A673 (cell line): ENCODE measurements around the gene ZNF595. TPM values are rescaled to one million over a fixed set of nuclear protein-coding genes. Genes with fewer than 3 reads are reported as not detected.
"Not testable (repeated sequence)": the region's sequence is repeated elsewhere in the genome, so short reads cannot be mapped to it uniquely, and the experiment has no call there.

Source experiments
- BruUV-seq: library from RNA; stranded (reverse); fragments of 400-500 nt; replicated peaks from 2 replicates; lab custom pipeline; 2021; lab: Mats Ljungman, UMichigan
- CTCF ChIA-PET: fragments of 300-600 bp; sonication (Branson Sonifier 250); formaldehyde crosslinking; loops from one replicate; lab custom pipeline; 2022; ENCODE audit warnings: antibody characterized with exemption; lab: Charles Lee
- POLR2A ChIA-PET: fragments of 300-600 bp; sonication (Branson Sonifier 250); formaldehyde crosslinking; loops from one replicate; lab custom pipeline; 2022; ENCODE audit warnings: antibody characterized with exemption; ENCODE audit not compliant: low non-redundant PET; lab: Charles Lee
- DNase-seq: peaks from one replicate; pipeline ENCODE4 v3.0.0-alpha.2; 2015; ENCODE audit warnings: low spot score
- H3K27ac ChIP-seq: fragments of 200-600 bp; sonication (generic); 2 replicates; pipeline ENCODE4 v1.5.1; 2016; ENCODE audit warnings: mixed run types, low read depth, mild to moderate bottlenecking, mixed read lengths, antibody characterized with exemption, low read length; ENCODE audit not compliant: poor library complexity, severe bottlenecking
- H3K27me3 ChIP-seq: fragments of 200-600 bp; sonication (generic); replicated peaks from 2 replicates; pipeline ENCODE4 v1.6.1; 2017; ENCODE audit warnings: mixed run types, low read depth, mild to moderate bottlenecking, mixed read lengths, antibody characterized with exemption, low read length; ENCODE audit not compliant: insufficient read depth, poor library complexity
- H3K36me3 ChIP-seq: fragments of 200-600 bp; sonication (generic); 2 replicates; pipeline ENCODE4 v1.6.1; 2016; ENCODE audit warnings: mixed run types, mild to moderate bottlenecking, mixed read lengths, antibody characterized with exemption, low read length; ENCODE audit not compliant: insufficient read depth, poor library complexity, severe bottlenecking
- H3K4me1 ChIP-seq: fragments of 200-600 bp; sonication (generic); 2 replicates; pipeline ENCODE4 v1.6.1; 2017; ENCODE audit warnings: mixed run types, mild to moderate bottlenecking, mixed read lengths, antibody characterized with exemption, low read length; ENCODE audit not compliant: insufficient read depth, poor library complexity, severe bottlenecking
- H3K4me3 ChIP-seq: fragments of 200-600 bp; sonication (generic); 2 replicates; pipeline ENCODE4 v1.5.1; 2016; ENCODE audit warnings: low read depth, mixed run types, mild to moderate bottlenecking, mixed read lengths, low read length; ENCODE audit not compliant: poor library complexity, severe bottlenecking
- H3K9me3 ChIP-seq: fragments of 200-600 bp; sonication (generic); 2 replicates; pipeline ENCODE4 v1.6.1; 2016; ENCODE audit warnings: mixed run types, low read depth, mild to moderate bottlenecking, mixed read lengths, antibody characterized with exemption, low read length; ENCODE audit not compliant: poor library complexity, severe bottlenecking
- intact Hi-C: fragments of 100-400 bp; cut with micrococcal nuclease; formaldehyde crosslinking; loops from one replicate; pipeline ENCODE4 v1.10.0; 2022; ENCODE audit not compliant: unreplicated experiment
- total RNA-seq: library from RNA; stranded (reverse); gene quantifications from 2 replicates; pipeline ENCODE4 v1.2.3, GENCODE V29; 2021

Gene ZNF595
- total RNA-seq, 1 experiment from 2014 or later, result 22.6 TPM

- CTCF ChIA-PET, intact Hi-C loops: not testable (repeated sequence)
Measured at GRCh38 chr4:43375-43774, 9.7 kb upstream of the ZNF595 start.

GRCh38 chr4:51253-51652 is 1.9 kb upstream of the ZNF595 start:
- DNase-seq, CTCF ChIA-PET, H3K27ac ChIP-seq, BruUV-seq, H3K4me3 ChIP-seq, intact Hi-C loops, H3K9me3 ChIP-seq, POLR2A ChIA-PET, H3K36me3 ChIP-seq, H3K4me1 ChIP-seq, H3K27me3 ChIP-seq: not testable (repeated sequence)

More at GRCh38 chr4:43375-43774, 9.7 kb upstream of the ZNF595 start:
- H3K36me3 ChIP-seq, H3K27ac ChIP-seq, BruUV-seq, POLR2A ChIA-PET, H3K4me1 ChIP-seq, H3K4me3 ChIP-seq, DNase-seq, H3K27me3 ChIP-seq, H3K9me3 ChIP-seq: not testable (repeated sequence)

GRCh38 chr4:51655-52277 is 1.4 kb upstream of the ZNF595 start:
- intact Hi-C loops, POLR2A ChIA-PET, H3K4me1 ChIP-seq, H3K9me3 ChIP-seq, H3K27me3 ChIP-seq, CTCF ChIA-PET, BruUV-seq, DNase-seq, H3K36me3 ChIP-seq, H3K27ac ChIP-seq, H3K4me3 ChIP-seq: not testable (repeated sequence)

GRCh38 chr4:53521-53920 is 400 bp downstream of the ZNF595 start:
- POLR2A ChIA-PET, H3K27ac ChIP-seq, DNase-seq, CTCF ChIA-PET, H3K36me3 ChIP-seq, H3K9me3 ChIP-seq, H3K27me3 ChIP-seq, H3K4me1 ChIP-seq, intact Hi-C loops: not testable (repeated sequence)
- BruUV-seq, result TSS peak; percentile 19
- peak overlapping the region; percentile 40 for H3K4me3 ChIP-seq

- H3K27ac ChIP-seq, CTCF ChIA-PET, DNase-seq, POLR2A ChIA-PET, BruUV-seq, H3K4me3 ChIP-seq, intact Hi-C loops, H3K4me1 ChIP-seq, H3K27me3 ChIP-seq: not testable (repeated sequence)
- Histone ChIP-seq H3K36me3 (peaks cover 11% of the 10 kb centered on the region), H3K9me3 (peaks cover 12% of the 10 kb centered on the region)
Measured at GRCh38 chr4:64733-65132, 11.6 kb downstream of the ZNF595 start.
